HG03135 (cell line): Measurements from ENCODE around the gene RBM4B.

ENCODE experiments used
- ATAC-seq: cut with Tn5 transposase; IDR thresholded peaks from one replicate; pipeline ENCODE4 v1.9.1; 2021; ENCODE audit warnings: mild to moderate bottlenecking, moderate library complexity; ENCODE audit not compliant: unreplicated experiment

RBM4B gene

DNA sequence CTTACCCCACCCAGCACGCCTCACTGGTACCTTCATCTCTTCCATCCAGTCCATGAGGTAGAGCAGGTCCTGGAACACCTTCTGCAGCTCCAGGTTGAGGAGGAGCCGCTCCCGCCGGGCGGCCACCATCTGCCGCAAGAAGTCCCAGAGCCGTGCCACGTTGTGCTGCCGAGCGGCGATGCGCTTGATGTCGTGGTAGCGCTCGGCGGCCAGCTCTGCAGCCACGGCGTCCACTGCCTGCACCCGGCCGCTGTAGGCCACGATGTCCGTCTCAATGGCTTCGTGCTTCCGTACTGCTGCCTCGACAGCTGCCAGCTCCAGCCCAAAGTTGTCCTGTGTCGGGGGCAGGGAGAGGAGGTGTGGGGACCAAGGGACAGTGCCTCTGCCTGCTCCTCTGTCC is 29.8 kb upstream of the RBM4B start:
- ATAC-seq: no peak

DNA sequence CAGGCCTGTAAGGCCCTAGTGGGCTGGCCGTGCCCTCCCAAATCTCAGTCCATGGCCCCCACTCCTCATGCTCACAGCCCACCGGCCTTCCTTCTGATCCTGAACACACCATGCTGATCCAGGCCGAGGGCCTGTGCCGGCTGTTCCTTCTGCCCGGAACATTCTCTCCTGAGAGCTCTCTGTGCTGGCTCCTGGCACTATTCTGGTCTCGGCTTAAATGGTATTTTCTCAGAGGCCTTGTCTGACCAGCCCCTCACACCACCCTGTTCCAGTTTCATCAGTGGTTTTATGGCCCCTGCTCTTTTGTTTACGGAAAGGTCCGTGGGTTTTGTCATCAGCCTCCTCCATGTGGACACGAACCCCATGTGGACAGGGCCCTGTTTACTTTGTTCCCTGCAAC is 29.3 kb upstream of the RBM4B start:
- no peak for ATAC-seq

DNA sequence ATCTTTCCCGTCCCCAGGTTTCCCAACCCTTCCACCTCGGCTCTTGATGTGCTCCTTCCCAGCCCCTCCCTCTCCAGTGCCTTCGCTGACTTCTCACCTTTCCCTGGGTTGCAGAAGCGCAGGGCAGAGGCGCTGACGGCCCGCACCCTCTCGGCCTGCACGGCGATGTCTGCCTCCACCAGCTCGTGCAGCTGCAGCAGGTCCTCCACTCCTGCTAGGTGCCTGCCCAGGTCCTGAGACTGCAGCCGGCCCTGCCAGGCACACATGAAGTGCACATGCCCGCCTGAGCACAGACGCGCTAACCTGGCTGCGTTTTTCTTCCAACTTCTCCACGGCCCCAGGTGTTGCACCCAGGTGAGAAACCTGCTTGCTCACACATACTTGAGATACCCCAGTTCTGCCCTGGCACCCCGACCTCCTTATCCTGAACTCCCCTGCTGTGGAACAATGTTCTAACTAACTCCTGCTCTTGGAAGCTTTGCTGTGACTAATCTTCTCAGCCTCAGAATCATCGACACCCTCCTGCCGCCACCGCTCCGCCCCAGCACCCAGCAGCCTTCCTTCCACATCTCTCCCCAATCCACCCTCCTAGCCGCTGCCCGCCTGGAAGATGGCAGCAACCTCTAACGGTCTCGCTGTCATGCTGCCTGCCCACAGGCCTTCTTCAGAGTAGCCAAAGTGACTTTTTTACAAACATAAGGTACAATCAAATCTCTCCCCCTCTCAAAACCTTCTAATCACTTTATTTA is 28.1 kb upstream of the RBM4B start:
- no peak for ATAC-seq

DNA sequence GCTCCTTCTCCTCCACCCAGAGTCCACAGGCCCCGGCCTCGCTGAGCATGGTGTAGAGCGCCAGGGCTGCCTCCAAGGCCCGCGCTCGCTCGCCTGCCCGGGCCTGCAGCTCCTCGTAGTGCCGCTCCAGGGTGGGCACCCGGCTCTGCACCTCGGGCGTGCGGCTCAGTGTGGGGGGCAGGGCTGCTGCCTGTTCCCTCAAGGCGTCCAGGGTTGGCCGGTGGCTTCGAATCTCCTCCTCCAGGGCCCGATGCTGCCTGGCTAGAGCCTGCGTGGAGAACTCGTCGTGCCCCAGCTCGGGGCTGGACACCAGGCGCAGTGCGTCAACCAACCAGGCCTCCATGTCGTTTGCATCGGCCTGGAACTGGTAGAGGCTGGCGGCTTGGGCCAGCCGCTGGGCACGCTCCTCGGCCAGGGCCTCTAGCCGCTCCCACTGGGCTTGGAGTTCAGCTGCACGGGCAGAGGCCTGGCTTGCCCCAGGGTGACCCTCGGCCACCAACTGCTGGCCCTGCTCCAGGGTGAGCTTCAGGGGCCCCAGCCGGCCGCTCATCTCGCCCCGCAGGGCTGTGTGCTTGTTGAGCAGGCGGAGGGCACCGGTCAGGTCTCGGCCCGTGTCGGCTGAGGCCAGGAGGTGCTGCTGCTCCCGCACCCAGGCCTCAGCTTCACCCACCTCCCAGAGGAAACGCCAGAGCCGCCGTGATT is 27.1 kb upstream of the RBM4B start:
- ATAC-seq: no peak

DNA sequence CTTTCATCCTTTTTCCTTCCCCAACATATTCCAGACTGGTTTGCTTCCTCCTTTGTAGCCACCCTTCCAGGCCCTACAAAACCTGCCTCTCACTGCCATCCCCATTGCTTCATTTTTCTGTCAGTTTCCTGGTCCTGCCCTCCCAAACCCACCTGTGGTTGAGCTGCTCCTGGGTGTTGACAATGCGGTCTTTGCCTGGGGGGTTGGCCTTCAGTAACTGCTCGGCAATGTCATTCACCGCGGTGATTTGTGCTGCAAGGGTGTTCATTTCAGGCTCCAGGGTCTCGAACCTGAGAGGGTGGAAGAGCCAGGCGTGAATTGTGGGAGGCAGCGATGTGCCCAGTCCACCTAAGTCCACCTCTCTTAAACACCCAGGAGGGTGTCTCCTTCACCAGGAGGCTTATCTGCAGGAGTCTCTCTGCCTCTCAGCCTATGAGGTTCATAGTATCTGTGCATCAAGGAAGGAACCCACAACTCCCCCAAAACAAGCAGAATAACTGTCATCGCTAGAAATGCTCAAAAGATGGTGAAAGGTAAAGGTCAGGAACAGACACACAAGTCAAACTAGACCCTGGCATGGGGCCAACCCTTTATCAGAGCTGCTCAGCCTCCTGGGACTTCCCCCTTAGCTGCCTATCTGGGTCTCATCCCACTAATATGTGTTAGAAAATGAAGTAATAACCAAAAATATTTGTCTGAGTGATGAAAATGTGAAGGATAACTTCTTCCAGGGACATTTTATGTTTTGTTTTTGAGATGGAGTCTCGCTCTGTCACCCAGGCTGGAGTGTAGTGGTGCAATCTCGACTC is 23.9 kb upstream of the RBM4B start:
- ATAC-seq: no peak

DNA sequence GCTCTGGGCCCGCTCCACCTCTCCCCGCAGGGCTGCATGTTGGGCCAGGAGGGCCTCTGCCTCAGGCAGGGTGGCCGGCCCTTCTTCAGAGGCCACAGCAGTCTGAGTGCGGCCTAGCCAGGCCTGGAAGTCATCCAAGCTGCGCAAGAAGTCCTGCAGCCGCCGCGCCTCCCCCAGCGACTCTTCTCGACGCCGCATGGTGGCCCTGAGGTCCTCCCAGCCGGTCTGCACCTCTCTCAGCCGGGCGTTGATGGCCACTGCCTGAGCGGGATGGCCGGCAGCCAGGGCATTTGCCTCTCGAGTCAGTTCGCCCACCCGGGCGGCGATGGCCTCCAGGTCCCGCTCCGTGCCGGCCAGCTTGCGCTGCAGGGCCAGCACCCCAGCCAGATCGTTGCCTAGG is 23.1 kb upstream of the RBM4B start:
- ATAC-seq: no peak

DNA sequence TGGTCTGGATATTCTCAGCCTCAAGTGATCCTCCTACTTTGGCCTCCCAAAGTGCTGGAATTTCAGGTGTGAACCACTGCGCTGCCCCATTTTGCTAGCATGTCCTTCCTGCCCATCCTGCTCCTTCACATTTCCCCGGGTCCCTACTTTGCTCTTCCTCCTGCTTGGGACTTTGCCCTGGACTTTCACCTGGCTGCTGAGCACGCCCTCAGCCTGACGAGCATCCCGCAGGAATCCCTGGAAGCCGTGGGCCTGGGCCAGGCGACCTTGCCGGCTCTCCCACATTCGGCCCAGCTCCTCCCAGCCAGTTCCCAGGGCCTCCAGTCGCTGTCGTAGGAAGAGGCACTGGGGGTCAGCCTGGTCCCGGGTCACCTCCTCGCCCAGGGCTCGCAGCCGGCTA is 22.6 kb upstream of the RBM4B start:
- ATAC-seq: no peak

DNA sequence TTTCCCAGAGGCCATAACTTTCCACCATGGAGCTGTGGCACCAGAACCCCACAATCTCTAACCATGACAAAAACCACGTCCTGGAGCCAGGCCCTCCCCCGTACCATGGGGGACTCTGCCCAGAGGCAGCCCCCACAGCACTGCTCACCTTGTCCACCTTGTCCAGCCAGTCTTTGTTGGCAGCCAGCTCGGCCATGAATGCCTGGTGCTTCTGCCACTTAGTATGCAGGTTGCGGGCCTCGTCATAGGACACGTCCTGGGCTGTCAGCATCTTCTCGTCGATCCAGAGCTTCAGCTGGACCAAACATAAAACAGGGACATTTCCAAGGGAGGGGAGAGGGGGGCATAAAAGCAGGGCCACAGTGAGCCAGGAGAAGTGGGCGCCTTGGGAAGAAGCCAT is 20.8 kb upstream of the RBM4B start:
- no peak for ATAC-seq

DNA sequence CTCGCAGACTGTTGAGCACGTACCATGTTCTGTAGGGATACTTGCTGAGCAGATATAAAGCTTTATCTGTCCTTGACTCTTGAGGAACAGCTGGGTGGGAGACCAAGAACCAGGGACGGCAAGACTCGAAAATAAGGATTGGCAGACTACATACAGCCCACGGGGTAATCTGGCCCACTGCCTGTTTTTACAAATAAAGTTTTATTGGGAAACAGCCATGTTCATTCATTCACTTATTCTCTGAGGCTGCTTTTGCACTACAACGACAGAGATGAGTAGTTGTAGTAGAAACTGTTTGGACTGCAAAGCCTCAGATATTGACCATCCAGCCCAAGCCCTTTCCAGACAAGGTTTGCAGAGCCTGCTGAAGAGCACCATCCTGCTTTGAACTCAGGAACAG is 20.3 kb upstream of the RBM4B start:
- no peak for ATAC-seq

DNA sequence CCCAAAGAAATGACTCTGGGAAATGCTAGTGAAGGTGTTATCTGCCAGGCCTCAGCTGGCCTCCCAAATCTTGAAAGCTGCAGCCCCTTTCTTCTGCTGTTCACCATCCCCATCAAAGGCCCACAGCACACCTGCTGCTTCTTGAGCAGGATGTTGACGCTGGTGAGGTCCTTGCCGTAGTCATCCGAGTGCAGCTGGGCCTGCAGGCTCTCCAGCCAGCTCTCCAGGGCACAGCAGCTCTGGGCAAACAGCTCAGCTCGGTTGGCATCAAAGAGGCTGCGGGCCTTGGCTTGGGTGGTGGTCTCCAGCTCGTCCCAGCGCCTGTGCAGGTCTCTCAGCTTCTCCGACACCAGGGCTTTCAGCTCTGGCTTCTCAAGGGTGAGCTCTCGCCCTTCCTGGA is 18.5 kb upstream of the RBM4B start:
- ATAC-seq: no peak

DNA sequence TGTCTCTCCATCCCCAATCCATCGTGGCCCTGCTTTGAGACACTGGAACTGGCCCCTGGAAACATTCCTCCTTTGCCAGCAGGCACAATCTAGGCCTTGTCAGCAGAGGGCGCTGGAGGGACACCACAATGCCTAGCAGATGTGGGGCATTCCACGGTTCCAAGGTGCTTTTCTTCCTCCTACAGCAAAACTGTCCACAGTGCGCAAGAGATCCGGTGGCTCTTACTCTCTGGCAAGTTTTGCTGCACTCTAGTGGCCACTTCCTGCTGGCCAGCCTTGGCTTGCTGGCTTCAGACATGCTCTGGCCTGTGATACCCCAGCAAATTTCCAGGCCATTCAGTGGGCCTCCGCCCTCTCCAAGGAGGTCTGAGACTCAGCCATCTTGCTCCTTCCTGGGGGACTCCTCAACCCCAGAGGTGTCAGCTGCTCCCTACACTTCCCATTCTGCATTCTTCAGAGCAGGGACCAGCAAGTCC is 17.1 kb upstream of the RBM4B start:
- no peak for ATAC-seq

DNA sequence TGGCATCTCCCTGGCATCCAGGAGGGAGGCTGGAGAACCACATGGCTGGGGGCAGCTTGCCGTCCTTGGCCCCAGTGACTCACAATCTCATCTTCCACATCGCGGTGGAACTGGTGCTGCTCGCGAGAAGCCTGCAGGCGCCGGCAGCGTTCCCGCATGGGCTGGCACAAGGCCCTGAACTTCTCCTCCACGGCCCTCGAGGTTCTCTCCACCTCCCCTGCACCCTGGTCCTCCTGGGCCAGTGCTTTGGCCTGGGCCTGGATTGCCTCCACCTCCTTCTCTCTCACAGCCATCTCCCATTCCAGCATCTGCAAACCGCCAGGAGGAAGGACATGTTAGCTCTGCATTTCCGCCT is 16.3 kb upstream of the RBM4B start:
- ATAC-seq: no peak

DNA sequence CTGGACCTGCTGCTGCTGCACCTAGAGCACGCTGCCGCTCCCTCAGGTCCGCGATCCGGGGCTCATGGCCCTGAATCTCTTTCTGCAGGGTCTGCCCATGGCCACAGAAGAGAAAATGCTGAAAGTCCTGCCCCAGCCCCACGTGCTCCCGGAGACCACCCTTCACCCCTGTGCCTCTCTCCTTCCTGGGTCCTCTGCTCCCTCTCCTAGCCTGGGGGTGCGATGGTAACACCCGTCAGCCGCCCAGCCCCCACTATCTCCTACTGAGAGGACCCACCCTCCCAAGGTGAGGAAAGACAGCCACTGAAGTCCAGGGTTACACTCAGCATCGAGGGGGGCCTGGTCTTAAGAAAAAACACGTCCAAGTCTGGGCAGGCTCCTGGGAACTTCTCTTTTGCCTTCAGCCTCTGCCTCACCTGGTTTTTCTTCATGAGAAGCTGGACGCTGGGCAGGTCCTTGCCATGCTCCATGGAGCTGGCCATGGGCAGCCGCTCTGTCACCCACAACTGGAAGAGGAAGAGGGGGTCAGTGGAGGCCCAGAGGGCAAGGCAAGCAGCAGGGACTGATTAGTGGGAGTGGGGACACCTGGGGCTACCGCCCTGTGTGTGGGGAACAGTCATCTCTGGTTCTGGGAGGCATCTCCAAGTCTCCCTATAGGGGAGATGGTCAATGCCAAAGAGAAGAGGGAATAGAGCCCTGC is 15.8 kb upstream of the RBM4B start:
- no peak for ATAC-seq

DNA sequence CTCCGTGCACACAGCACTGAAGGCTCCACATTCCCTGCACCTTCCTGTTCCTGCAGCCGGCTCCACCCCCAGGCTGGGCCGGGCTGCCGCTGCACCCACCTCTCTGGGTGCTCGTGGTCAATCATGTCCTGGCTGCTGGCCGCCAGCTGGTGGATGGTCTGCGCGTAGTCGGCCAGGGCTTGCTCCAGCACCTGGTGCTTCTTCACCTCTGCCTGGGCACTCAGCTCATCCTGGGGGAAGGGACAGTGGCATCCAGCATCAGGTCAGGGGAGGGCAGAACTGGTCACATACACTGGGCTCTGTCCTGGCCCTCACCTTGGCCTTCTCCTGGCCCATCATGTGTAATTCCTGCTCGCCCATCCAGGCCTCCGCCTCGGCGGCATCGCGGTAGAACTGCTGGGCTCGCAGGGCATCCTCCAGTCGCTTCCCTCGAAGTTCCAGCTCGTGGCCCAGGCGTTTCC is 15.2 kb upstream of the RBM4B start:
- ATAC-seq: no peak

DNA sequence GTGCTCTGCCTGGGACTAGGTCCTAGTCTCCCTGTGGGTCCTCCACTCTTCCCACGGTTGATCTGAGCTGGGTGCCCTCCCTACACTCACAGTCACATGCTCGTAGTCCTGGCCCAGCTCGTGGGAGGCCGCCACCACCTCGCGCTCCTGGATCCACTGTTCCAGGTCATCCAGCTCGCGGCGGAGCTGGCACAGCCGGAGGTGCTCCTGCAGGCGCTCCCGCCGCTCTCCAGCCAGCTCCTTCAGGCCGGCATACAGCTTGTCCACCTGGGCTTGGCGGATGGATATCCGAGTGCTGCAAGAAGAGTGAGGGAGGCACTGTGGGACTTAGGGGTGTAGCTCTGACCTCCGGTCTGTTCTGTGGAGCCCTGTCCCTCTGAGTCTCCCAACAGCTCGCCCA is 14.8 kb upstream of the RBM4B start:
- no peak for ATAC-seq

DNA sequence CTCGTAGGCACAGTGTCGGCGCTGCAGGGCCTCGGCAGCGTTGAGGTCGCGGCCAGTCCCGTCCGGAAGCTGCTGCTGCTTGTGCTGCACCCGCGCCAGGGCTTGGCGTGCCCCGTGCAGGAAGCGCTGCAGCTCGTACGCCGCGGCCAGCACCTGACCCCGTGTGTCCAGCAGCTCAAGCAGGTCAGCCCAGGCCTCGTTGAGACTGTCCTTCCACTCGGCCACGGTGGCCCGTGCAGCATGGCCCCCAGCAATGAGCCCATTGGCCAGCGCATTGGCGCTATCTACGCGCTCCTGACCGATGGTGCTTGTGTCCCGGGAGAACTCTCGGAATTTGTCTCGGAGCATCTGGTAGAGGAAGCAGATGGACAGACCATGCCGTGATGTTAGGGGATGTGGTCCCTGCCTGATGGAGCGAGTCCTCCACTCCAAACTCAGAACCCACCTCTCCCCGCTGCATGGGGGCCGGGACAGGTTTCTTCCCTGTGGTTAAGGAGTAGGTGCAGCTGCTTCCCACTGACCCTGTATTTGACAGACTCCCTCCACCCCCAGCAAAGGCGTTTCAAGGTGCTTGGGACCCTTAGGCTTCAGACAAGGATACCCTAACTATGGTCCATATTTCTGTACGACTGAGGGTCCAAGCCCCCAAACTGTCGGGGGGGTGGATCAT is 13.8 kb upstream of the RBM4B start:
- no peak for ATAC-seq

DNA sequence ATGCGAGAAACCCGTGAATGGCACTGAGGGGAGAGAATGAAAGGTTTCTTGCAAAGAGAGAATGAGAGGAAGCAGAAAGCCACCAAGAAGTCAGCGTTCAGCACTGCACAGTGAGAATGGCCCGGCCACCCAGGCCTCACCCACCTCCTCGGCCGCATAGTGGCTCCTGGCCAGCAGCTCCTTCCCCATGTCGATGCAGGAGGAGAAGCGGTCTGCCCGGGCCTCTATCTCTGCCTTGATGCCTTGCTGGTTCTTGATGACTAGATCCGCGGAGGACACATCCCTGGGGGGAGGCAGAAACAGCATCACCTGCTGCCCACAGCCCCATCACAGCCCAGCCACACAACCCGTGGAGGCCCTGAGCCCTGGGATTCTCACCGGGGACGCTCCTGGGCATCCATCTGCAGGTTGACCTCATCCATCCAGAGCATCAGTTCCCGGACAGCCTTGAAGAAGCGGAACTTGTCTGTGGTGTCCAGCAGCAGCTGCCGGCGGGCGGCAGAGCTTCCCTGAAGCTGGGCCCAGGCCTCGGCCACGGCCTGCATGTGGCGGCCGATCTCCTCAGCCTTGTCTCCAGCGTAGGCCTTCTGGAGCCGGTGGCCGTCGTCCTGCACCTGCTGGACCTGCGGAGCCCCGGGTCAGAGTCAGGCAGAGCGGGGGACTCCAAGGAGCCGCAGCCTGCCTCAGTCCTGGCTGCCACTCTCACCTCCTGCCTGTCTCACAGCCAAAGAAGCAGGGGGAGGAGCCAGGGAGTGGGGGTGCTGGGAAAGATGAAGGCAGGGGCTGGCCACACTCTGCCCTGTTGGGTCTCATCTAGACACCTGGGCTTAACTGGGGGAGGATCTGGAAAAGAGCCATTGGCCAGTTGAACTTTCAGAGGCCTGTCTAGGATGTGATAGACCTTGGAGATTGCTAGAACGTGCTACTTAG is 12.2 kb upstream of the RBM4B start:
- no peak for ATAC-seq

DNA sequence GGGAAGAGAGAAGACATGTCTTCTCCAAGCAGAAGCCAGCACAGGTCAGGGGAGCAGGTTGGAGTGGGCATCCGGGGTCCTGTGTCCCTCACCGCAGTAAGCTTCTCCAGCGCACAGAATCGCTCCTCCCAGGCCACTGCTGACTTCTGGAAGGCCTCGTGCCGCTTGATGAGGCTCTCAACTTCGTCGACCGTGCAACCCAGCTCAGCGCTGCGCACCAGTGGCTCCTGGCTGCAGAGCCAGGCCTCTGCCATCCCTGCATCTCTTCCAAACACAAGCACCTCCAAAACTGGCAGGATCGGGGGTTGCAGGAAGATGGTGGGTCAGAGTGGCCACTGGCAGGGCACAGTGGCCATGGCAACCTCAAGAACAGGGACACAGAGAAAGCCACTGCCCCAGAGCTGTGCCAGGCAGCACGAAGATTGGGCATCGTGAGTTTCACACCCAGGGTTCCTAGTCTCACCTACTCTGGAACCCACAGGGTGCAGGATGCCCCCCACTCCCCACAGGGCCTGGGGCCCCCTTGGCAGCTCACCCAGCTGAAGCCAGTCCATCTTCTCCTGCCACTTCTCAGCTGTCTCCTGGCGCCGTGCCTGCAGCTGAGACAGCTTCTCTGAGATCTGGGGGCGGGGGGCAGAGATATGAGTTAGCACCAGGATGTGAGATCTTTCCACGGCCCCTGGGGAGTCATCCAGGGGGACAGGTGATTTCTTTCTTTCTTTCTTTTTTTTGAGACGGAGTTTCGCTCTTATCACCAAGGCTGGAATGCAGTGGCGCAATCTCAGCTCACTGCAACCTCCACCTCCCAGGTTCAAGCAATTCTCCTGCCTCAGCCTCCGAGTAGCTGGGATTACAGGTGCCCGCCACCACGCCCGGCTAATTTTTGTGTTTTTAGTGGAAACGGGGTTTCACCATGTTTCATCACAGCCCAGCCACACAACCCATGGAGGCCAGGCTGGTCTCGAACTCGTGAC is 11.2 kb upstream of the RBM4B start:
- no peak for ATAC-seq
